Measurements from ENCODE around the gene INPP5J. TPM values are rescaled to one million over a fixed set of nuclear protein-coding genes. Genes with fewer than 3 reads are reported as not detected.
A peak's percentile ranks its signal among the peaks of the same experiment; 100 is the strongest.

Gene INPP5J
- total RNA-seq, 1 donor from 2014 or later = 4.6 TPM

DNA sequence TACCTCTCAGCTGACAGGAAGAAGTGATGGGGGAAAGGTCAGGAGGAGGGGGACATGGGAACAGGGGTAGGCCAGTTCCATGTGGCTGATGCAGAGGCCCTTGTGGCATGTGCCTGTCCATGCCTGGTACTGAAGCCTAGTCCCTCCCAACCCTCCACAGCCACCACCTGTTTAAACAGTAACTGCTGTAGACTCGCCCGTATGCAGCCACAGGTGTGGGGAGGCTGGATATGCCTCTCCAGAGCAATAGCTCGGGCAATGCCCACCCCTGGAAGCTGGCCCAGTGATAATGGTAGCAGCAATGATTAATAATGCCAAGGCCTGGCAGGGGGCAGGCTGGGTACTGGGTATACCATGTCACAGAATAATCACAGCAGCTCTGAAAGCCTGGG lies 39.4 kb upstream of the INPP5J start:
- H3K27ac ChIP-seq = peak overlapping the region; percentile 98
- peak overlapping the region; percentile 96 for H3K4me3 ChIP-seq
- H3K4me1 ChIP-seq = peaks cover 63% of the 10 kb centered on the region
- H3K27me3 ChIP-seq (ENCODE audit: low read depth) = no peaks in the 10 kb centered on the region
- ATAC-seq (no peak), DNase-seq (no peak)
- intact Hi-C loops (cut with DNase I) = loop anchor here (10.0 kb wide), 1 partner anchor 139 kb away; no protein-coding TSS in a partner anchor
- H3K36me3 ChIP-seq = peaks cover 8% of the 10 kb centered on the region
- no peaks in the 10 kb centered on the region for H3K9me3 ChIP-seq
- TF ChIP-seq, protein P1, sequence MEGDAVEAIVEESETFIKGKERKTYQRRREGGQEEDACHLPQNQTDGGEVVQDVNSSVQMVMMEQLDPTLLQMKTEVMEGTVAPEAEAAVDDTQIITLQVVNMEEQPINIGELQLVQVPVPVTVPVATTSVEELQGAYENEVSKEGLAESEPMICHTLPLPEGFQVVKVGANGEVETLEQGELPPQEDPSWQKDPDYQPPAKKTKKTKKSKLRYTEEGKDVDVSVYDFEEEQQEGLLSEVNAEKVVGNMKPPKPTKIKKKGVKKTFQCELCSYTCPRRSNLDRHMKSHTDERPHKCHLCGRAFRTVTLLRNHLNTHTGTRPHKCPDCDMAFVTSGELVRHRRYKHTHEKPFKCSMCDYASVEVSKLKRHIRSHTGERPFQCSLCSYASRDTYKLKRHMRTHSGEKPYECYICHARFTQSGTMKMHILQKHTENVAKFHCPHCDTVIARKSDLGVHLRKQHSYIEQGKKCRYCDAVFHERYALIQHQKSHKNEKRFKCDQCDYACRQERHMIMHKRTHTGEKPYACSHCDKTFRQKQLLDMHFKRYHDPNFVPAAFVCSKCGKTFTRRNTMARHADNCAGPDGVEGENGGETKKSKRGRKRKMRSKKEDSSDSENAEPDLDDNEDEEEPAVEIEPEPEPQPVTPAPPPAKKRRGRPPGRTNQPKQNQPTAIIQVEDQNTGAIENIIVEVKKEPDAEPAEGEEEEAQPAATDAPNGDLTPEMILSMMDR (IDR thresholded peaks at IDR 0.05) = no peak

DNA sequence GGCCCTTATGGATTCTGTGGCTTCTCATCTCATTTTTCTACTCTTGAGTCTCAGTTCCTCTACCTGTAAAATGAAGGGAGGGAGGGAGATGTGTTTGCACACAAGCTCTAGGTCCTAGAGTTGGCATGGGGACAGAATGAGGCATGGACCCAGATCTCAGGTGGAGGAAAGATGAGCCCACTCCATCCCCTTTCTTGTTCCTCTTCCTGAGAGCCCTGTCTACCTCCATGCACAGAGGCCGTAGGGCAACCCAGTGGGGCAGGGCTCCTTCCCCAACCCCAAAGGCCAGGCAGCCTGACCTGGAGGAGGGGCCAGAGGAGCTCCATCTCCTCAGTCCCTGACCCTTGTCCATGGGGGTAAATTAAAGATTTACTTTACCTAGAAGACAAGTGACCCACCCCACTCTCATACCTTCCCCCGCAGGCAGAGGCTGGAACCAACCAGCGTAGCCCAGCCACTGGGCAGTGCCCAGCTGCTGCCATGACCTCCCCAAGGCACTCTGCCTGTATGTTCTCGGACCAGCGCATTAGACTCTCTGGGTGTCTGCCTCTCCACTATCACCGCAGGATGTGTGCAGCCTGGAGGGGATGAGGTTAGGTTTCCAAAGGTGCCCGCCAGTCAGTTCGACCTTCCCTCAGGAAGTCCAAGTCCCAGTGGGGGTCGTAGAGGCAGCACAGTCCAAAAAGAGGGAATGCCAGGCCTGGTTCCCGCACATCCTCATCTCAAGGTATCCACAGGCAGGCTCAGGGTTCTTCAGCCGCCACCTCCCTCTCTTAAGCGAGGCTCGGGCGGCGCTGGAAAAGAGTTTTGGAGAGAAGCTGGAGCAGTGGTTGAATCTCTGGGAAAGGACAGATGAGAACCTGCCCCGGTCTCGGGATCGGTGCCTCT lies 38.6 kb upstream of the INPP5J start:
- intact Hi-C loops (cut with DNase I) = loop anchor here (10.0 kb wide), 1 partner anchor 139 kb away; no protein-coding TSS in a partner anchor
- H3K27me3 ChIP-seq (ENCODE audit: low read depth) = no peaks in the 10 kb centered on the region
- peak overlapping the region; percentile 98 for H3K27ac ChIP-seq
- peaks cover 16% of the 10 kb centered on the region for H3K36me3 ChIP-seq
- DNase-seq (no peak), ATAC-seq (peak in 1 of 2 donors; percentile 1)
- H3K9me3 ChIP-seq = no peaks in the 10 kb centered on the region
- H3K4me1 ChIP-seq = peaks cover 63% of the 10 kb centered on the region
- TF ChIP-seq, protein P1 (IDR thresholded peaks at IDR 0.05) = no peak
- peak overlapping the region; percentile 96 for H3K4me3 ChIP-seq

DNA sequence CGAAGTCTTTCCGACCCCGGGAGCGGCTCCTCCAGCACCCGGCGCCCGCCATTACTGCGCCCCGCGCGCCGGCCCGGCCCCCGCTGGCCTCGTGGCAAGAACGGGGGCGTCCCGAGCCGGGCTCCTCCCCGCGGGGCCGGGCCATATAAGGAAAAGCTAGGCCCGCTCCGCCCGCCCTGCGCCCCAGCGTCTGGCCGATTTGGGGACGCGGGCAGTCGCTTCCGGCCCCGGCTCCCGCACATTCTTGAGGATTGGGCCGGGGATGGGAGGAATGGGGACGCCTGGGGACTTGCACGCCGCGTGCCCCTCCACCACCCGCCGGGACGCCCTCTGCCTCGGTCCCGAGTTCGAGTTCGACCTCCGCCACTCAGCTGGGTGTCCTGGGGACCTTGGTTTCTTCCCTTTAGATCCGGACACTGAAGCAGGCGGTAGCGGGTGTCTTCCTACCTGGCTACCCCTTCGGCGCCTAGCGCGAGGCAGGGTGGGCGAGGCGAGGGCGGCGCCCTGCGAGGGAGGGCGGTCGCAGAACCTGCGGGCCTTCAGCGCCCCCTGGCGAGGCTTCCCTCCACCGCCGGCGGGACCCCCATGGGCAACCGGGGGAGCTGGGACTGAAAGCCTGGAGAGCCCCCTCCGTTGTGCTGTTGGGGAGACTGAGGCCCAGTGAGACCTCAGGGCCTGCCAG lies 37.8 kb upstream of the INPP5J start:
- no peaks in the 10 kb centered on the region for H3K27me3 ChIP-seq (ENCODE audit: low read depth)
- peaks cover 24% of the 10 kb centered on the region for H3K36me3 ChIP-seq
- intact Hi-C loops (cut with DNase I) = loop anchor here (10.0 kb wide), 1 partner anchor 140 kb away; no protein-coding TSS in a partner anchor
- H3K27ac ChIP-seq = peak overlapping the region; percentile 98
- ATAC-seq (peak; percentile 88 to 90), DNase-seq (peak; percentile 95)
- H3K4me3 ChIP-seq = peak overlapping the region; percentile 96
- TF ChIP-seq, protein P1 (IDR thresholded peaks at IDR 0.05) = peak; percentile 95
- no peaks in the 10 kb centered on the region for H3K9me3 ChIP-seq
- peaks cover 62% of the 10 kb centered on the region for H3K4me1 ChIP-seq

DNA sequence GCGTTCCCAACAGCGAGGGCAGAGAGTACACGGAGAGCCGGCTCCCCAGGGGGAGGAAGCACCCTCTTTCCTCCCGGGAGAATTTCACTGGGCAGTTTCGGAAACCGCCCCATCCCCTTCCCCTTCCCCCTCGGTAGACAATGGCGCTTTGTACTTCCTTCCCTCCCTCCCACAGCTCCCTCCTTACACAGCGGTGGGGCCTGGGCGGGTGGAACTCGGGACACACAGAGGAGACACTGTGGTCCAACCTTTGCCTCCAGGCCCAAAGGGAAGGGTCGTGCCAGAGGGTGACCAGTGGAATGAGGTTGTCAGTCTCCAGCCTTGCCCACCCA lies 37.3 kb upstream of the INPP5J start:
- Histone ChIP-seq H3K4me1 (peaks cover 57% of the 10 kb centered on the region), H3K4me3 (peak overlapping the region; percentile 96), H3K36me3 (peaks cover 29% of the 10 kb centered on the region), H3K9me3 (no peaks in the 10 kb centered on the region), H3K27me3 (ENCODE audit: low read depth) (no peaks in the 10 kb centered on the region), H3K27ac (peak overlapping the region; percentile 98)
- intact Hi-C loops (cut with DNase I) = loop anchor here (10.0 kb wide), 1 partner anchor 141 kb away; no protein-coding TSS in a partner anchor
- no peak for DNase-seq
- TF ChIP-seq, protein P1 (IDR thresholded peaks at IDR 0.05) = no peak
- ATAC-seq = no peak

DNA sequence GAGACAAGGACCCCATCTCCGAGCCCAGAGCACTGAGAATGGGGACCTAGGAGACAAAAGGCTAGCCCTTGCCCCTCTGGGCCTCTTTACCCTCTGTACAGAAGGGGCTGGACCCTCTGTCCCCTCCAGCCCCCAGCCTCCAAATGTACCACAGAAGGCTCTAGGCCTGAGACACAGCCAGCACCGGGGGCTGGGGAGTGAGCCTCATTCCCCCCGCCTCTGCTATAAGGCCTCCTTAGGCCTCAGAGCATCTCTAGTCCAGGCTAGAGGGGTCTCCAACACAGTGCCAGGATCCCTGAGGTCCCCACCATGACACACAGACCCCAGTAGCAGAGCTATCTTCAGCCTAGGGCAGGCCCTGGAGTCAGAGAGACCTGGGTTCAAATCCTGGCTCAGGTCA lies 36.8 kb upstream of the INPP5J start:
- peaks cover 33% of the 10 kb centered on the region for H3K36me3 ChIP-seq
- no peaks in the 10 kb centered on the region for H3K27me3 ChIP-seq (ENCODE audit: low read depth)
- peak overlapping the region; percentile 98 for H3K27ac ChIP-seq
- H3K4me1 ChIP-seq = peaks cover 54% of the 10 kb centered on the region
- H3K9me3 ChIP-seq = no peaks in the 10 kb centered on the region
- ATAC-seq (no peak), DNase-seq (no peak)
- H3K4me3 ChIP-seq = peak overlapping the region; percentile 96
- intact Hi-C loops (cut with DNase I) = loop anchor here (10.0 kb wide), 1 partner anchor 141 kb away; no protein-coding TSS in a partner anchor
- TF ChIP-seq, protein P1 (IDR thresholded peaks at IDR 0.05) = no peak
